ENCODE measurements around the gene DPM1.
A peak's percentile ranks its signal among the peaks of the same experiment; 100 is the strongest.

DPM1 gene

DNA sequence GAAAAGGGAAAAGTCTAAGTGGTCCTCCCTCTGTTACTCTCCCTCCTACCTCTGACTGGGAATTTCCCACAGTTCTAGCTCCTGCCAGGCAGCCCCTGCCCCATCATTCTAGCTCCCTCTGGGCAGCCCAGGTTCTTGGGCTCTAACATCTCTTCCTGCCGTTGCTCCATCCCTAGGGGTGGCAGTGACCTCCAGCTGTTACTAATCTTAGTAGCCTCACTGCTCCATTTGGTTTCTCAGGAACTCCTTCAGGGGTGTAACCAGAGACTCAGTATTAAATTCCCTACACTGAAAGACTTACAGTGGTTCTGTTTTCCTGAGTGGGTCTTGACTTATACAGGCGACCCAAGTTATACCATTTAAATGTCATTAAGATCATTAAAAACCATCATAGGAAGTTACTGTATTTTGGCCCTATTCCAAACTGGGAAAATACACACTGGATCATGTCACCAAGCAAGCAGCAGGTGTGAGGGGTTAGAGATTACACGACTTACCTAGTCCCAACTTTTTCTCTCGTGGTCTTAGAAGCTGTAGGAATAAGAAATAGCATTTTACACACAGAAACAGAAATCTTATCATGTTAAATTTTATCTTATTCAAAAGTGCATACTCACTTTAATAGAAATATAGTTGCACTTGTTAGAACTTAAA lies 10.1 kb downstream of the DPM1 start:
- TF ChIP-seq POLR2A (IDR thresholded peaks at IDR 0.05; ENCODE audit: extremely low read depth, insufficient read length) (no peak), MYC (IDR thresholded peaks at IDR 0.05; ENCODE audit: low read depth, low read length) (no peak)
- TF ChIP-seq, protein P1, sequence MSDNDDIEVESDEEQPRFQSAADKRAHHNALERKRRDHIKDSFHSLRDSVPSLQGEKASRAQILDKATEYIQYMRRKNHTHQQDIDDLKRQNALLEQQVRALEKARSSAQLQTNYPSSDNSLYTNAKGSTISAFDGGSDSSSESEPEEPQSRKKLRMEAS (IDR thresholded peaks at IDR 0.05; ENCODE audit: low read depth, low read length), result no peak
- TF ChIP-seq, protein P2, sequence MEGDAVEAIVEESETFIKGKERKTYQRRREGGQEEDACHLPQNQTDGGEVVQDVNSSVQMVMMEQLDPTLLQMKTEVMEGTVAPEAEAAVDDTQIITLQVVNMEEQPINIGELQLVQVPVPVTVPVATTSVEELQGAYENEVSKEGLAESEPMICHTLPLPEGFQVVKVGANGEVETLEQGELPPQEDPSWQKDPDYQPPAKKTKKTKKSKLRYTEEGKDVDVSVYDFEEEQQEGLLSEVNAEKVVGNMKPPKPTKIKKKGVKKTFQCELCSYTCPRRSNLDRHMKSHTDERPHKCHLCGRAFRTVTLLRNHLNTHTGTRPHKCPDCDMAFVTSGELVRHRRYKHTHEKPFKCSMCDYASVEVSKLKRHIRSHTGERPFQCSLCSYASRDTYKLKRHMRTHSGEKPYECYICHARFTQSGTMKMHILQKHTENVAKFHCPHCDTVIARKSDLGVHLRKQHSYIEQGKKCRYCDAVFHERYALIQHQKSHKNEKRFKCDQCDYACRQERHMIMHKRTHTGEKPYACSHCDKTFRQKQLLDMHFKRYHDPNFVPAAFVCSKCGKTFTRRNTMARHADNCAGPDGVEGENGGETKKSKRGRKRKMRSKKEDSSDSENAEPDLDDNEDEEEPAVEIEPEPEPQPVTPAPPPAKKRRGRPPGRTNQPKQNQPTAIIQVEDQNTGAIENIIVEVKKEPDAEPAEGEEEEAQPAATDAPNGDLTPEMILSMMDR (IDR thresholded peaks at IDR 0.05; ENCODE audit: low read depth, low read length), result no peak
- DNase-seq (ENCODE audit: low read depth), result no peak

DNA sequence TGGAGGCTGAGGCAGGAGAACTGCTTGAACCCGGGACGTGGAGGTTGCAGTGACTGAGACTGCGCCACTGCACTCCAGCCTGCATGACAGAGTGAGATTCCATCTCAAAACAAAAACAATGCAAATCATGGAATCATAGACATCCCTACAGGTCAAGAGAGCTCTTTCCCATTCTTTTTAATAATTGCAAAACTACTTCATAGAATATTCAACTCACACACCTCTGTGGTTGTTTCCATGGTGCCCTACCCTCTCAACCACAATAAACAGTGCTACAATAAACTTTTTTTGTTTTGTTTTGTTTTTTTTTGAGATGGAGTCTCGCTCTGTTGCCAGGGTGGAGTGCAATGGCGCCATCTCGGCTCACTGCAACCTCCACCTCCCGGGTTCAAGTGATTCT lies 15.3 kb downstream of the DPM1 start:
- H3K4me3 ChIP-seq (ENCODE audit: low read depth, low read length), result no peak overlapping the region
- DNase-seq (ENCODE audit: low read depth), result no peak
- TF ChIP-seq POLR2A (IDR thresholded peaks at IDR 0.05; ENCODE audit: extremely low read depth, insufficient read length), result no peak

More for the DNA sequence above, 10.1 kb downstream of the DPM1 start:
- no peak overlapping the region for H3K4me3 ChIP-seq (ENCODE audit: low read depth, low read length)

DNA sequence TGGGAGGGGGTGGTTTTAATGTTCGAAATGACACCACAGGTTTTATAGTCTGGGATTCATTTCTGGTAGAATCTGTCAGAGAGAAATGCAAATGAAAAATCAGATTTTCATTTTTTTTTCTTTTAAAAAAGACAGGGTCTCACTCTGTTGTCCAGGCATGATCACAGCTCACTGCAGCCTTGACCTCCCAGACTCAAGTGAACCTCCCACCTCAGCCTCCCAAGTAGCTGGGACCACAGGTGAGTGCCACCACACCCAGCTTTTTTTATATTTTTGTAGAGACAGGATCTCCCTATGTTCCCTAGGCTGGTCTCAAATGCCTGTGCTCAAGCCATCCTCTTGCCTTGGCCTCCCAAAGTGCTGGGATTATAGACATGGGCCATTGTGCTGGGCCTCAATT lies 24.7 kb downstream of the DPM1 start:
- H3K4me3 ChIP-seq (ENCODE audit: low read depth, low read length), result no peak overlapping the region
- DNase-seq (ENCODE audit: low read depth), result no peak
- TF ChIP-seq, protein P2 (IDR thresholded peaks at IDR 0.05; ENCODE audit: low read depth, low read length), result no peak
- TF ChIP-seq MYC (IDR thresholded peaks at IDR 0.05; ENCODE audit: low read depth, low read length) (no peak), POLR2A (IDR thresholded peaks at IDR 0.05; ENCODE audit: extremely low read depth, insufficient read length) (no peak)
- TF ChIP-seq, protein P1 (IDR thresholded peaks at IDR 0.05; ENCODE audit: low read depth, low read length), result no peak

DNA sequence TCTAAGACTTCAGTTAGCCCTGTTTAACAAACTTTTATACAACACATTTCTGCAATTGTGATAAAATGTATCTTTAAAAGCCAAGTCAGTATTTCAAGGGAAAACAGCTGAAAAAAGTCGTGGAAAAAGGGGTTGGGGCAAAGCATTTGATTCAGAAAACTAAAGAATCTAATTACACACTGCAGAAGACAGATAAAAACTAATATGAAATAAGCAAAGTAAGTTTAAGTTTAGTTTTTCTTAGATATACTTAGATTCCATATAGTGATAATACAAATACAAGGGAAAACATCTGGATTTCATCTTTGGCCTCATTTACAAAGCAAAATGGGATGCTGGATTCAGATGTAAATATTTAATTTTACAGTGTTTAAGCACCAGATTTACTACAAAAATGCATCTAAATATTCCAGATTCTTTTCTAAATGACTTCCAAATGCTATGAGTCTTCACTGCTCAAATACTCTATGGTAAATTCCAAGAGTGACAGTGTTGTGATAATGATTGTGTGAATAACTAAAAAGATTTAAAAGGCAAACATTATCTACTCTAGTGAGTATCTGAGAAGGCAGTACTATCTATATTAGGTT lies 25.5 kb downstream of the DPM1 start:
- TF ChIP-seq, protein P2 (IDR thresholded peaks at IDR 0.05; ENCODE audit: low read depth, low read length), result no peak
- TF ChIP-seq MYC (IDR thresholded peaks at IDR 0.05; ENCODE audit: low read depth, low read length), result no peak
- TF ChIP-seq POLR2A (IDR thresholded peaks at IDR 0.05; ENCODE audit: extremely low read depth, insufficient read length), result no peak
- TF ChIP-seq, protein P1 (IDR thresholded peaks at IDR 0.05; ENCODE audit: low read depth, low read length), result no peak
- H3K4me3 ChIP-seq (ENCODE audit: low read depth, low read length), result no peak overlapping the region
- no peak for DNase-seq (ENCODE audit: low read depth)

DNA sequence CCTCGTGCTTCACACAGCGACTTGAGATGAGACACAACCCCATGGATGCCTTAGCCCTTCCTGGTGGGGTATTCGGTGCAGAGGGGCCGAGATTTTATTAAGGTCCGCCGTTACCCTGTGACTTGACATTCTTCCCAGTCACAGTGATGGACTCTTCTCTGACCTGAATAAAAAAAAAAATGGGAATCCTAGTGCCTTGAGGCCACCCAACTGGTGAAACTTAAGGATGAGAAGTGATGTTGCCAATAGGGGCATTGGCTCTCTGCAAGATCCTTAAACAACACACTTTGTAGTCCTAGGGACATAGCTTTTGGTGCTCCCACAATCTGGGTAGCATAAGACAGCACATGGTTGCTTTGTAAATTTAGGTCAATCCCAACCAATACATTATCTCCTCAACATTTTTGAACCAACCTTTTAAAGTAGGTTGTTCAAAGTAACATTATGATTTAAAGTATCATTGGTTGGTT lies 26.3 kb downstream of the DPM1 start:
- TF ChIP-seq, protein P1 (IDR thresholded peaks at IDR 0.05; ENCODE audit: low read depth, low read length), result no peak
- TF ChIP-seq MYC (IDR thresholded peaks at IDR 0.05; ENCODE audit: low read depth, low read length) (no peak), POLR2A (IDR thresholded peaks at IDR 0.05; ENCODE audit: extremely low read depth, insufficient read length) (no peak)
- TF ChIP-seq, protein P2 (IDR thresholded peaks at IDR 0.05; ENCODE audit: low read depth, low read length), result no peak
- H3K4me3 ChIP-seq (ENCODE audit: low read depth, low read length), result peak overlapping the region; percentile 36
- DNase-seq (ENCODE audit: low read depth), result no peak

DNA sequence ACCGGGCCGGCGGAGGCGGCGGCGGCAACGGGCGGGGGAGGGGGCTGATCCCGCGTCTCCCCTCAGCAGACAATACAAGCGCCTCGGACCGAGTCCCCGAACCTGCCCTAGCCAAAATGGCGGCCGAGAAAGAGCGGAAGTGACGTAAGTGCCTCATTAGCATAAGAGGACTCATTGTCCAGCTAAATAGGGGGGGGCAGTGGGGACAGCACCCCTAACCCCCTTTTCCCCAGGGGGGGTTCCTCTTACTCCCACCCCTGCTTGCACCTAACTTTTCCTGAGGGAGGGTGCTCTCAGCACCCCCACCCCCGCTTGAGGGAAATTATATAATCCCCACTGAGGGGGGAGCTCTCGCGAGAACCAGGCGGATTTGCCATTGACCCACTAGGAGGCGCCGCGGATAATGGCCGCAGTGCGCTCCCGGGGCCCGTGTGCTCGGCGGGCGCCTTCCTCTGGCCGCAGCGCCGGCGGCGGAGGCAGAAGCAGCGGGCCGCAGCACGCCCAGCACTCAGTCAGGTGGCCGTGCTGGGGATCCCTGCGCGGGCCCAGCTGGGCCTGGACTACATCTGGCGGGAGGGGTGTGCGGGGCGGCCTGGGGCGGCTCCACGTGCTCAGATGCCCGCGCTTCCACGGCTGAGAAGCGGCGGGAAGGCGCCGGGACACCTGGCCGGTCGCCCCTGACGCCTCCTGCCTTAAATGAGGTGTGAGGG lies 26.9 kb downstream of the DPM1 start, which contains the start of gene ADNP:
ADNP (minus strand) TSS at position 132 of the 710 bp plus-strand sequence. CDS start 27,441 bp downstream, outside the sequence.
- TF ChIP-seq MYC (IDR thresholded peaks at IDR 0.05; ENCODE audit: low read depth, low read length) (peak; percentile 98), POLR2A (IDR thresholded peaks at IDR 0.05; ENCODE audit: extremely low read depth, insufficient read length) (peak; percentile 69)
- TF ChIP-seq, protein P1 (IDR thresholded peaks at IDR 0.05; ENCODE audit: low read depth, low read length), result peak; percentile 94
- TF ChIP-seq, protein P2 (IDR thresholded peaks at IDR 0.05; ENCODE audit: low read depth, low read length), result peak; percentile 60
- DNase-seq (ENCODE audit: low read depth), result peak; percentile 96
- H3K4me3 ChIP-seq (ENCODE audit: low read depth, low read length), result peak within 1 kb of the TSS; percentile 93
